Spleen (tissue), 11 donors: ENCODE measurements around the gene PTBP2. TPM values are rescaled to one million over a fixed set of nuclear protein-coding genes. Genes with fewer than 3 reads are reported as not detected.

Source experiments
- DNase-seq: peaks from one replicate; pipeline ENCODE4 v3.0.0-alpha.2; 2020
- H3K27ac ChIP-seq, 8 donors: fragments of 200-600 bp; sonication (generic) in 7 of 8; 1 replicate in 4 of 8; 2 replicates in 4 of 8; pipeline versions ENCODE4 v1.5.0 to v1.8.0; 2016 to 2021; ENCODE audit warnings: inconsistent platforms in 4 of 8, mild to moderate bottlenecking in 4 of 8, moderate library complexity in 1 of 8
- H3K27me3 ChIP-seq, 7 donors: fragments of 200-600 bp; sonication (generic) in 6 of 7; replicated peaks in 1 of 7; 1 replicate in 4 of 7; 2 replicates in 3 of 7; pipeline versions ENCODE4 v1.5.0 to v1.8.0; 2016 to 2021; ENCODE audit warnings: inconsistent platforms in 3 of 7, mild to moderate bottlenecking in 1 of 7
- H3K36me3 ChIP-seq, 6 donors: fragments of 200-600 bp; sonication (generic) in 5 of 6; 1 replicate in 4 of 6; 2 replicates in 2 of 6; pipeline versions ENCODE4 v1.5.0 to v1.8.0; 2016 to 2021; ENCODE audit warnings: inconsistent platforms in 2 of 6
- H3K4me1 ChIP-seq, 6 donors: fragments of 200-600 bp; sonication (generic) in 5 of 6; 1 replicate in 3 of 6; 2 replicates in 3 of 6; pipeline versions ENCODE4 v1.5.0 to v1.8.0; 2016 to 2021; ENCODE audit warnings: inconsistent platforms in 3 of 6
- H3K4me3 ChIP-seq, 8 donors: fragments of 200-600 bp; sonication (generic) in 7 of 8; 1 replicate in 4 of 8; 2 replicates in 4 of 8; pipeline versions ENCODE4 v1.5.0 to v1.8.0; 2016 to 2021; ENCODE audit warnings: inconsistent platforms in 4 of 8, mild to moderate bottlenecking in 4 of 8, moderate library complexity in 2 of 8
- H3K9me3 ChIP-seq, 8 donors: fragments of 200-600 bp; sonication (generic) in 7 of 8; 1 replicate in 4 of 8; 2 replicates in 4 of 8; pipeline versions ENCODE4 v1.5.0 to v1.8.0; 2016 to 2021; ENCODE audit warnings: inconsistent platforms in 4 of 8
- CTCF ChIP-seq, 11 experiments: fragments of 200-600 bp in 7 of 11; fragments of 450-650 bp in 4 of 11; sonication (generic) in 4 of 11; IDR thresholded peaks in 8 of 11; conservative IDR thresholded peaks in 3 of 11; 1 replicate in 7 of 11; 2 replicates in 4 of 11; pipeline versions ENCODE4 v1.4.0 to v1.8.0; 2016 to 2021; ENCODE audit warnings: antibody characterized with exemption in 11 of 11, inconsistent platforms in 4 of 11, mild to moderate bottlenecking in 1 of 11
- POLR2A ChIP-seq, 3 donors: fragments of 450-650 bp; IDR thresholded peaks; one replicate each; pipeline ENCODE4 v1.5.1; 2017; ENCODE audit warnings: antibody characterized with exemption in 3 of 3, mild to moderate bottlenecking in 1 of 3
- POLR2AphosphoS5 ChIP-seq, 3 donors: sonication (generic); formaldehyde crosslinking; IDR thresholded peaks; one replicate each; pipeline ENCODE4 v1.5.1; 2017; ENCODE audit warnings: antibody characterized with exemption in 3 of 3
- WGBS, 5 donors: extraction: QIAGEN DNeasy Blood & Tissue Kit in 3 of 5; methylation state at CpG; one replicate each; pipeline versions ENCODE4 v1.1.5 to v1.1.7; 2013 to 2018; 5-methylcytosine and 5-hydroxymethylcytosine counted together
- intact Hi-C: fragments of 100-400 bp; cut with DNase I; formaldehyde crosslinking; loops from one replicate; pipeline ENCODE4 v1.15.0; 2023; ENCODE audit warnings: low total_unique reads
- polyA plus RNA-seq, 3 donors: library from polyadenylated mRNA; stranded (reverse); fragments of 200-250 nt; gene quantifications; one replicate each; pipeline ENCODE4 v1.2.1, GENCODE V29; 2013
- total RNA-seq, 7 donors: library from RNA; depleted of rRNA in 3 of 7; stranded (reverse); fragments of >200 nt in 3 of 7; fragmentation: NEBNext Ultra II Directional in 4 of 7; extraction: Animal tissue kit (Norgen Biotek cat#: 25700) in 4 of 7; gene quantifications; one replicate each; pipeline versions ENCODE4 v1.1.0 to v1.2.1, GENCODE V29; 2016 to 2021
- donor health status: healthy with polysubstance abuse.
- donor health status: DM: no; HTN: no; CAD: no; lungs with moderate emphysema.
- donor health status: DM: no; HTN: no; CAD: no.
- donor health status: Bipolar disorder and iron deficiency.
- donor health status: healthy.
- donor health status: DM: no; HTN: no; CAD: no.
- donor health status: DM: yes; HTN: yes; CAD: no.

The PTBP2 gene
- total and polyA plus RNA-seq, 10 donors: 15.4 to 89.9 (median 25.9) TPM

- Histone ChIP-seq H3K36me3 (peaks cover 5 to 68% (median 27%) of the 10 kb centered on the region in 6 donors), H3K4me1 (peaks cover 0 to 7% (median 2%) of the 10 kb centered on the region in 6 donors), H3K4me3 (no peak overlapping the region), H3K9me3 (no peaks in the 10 kb centered on the region), H3K27me3 (no peaks in the 10 kb centered on the region), H3K27ac (no peak overlapping the region)
- no peak for TF ChIP-seq POLR2A (IDR thresholded peaks at IDR 0.05)
- TF ChIP-seq CTCF (IDR thresholded peaks at IDR 0.05 in 8 of 11, conservative IDR thresholded peaks at IDR 0.05 in 3 of 11): no peak
- TF ChIP-seq POLR2AphosphoS5 (IDR thresholded peaks at IDR 0.05): no peak
- intact Hi-C loops: no loop called here
- 52 to 59% (median 54%) methylated on average over 2 of the region's 2 CpGs for WGBS, 5 donors
- no peak for DNase-seq
Observed at GRCh38 chr1:96808191-96808590, 86.6 kb downstream of the PTBP2 start.

DNA sequence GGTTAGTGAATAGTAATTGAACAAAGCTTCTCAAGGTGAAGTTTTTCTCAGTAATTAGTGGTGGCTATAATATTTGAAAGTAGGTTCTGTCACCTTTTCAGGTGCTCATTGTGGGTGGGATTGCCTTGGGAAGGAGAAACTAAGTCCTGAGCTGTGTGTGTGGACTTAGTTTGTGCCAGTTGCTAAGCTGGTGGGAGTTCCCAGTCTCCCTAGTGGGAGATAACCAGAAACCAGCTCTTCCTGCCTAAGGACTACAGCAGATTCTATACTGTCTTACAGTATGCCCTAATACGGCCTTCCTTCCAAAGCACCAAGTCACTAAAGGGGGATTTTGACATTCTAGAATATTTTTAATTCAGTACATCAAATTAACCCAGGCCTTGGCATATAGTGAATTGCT is 94.3 kb downstream of the PTBP2 start:
- no peak for TF ChIP-seq POLR2AphosphoS5 (IDR thresholded peaks at IDR 0.05)
- no peak for TF ChIP-seq CTCF (IDR thresholded peaks at IDR 0.05 in 8 of 11, conservative IDR thresholded peaks at IDR 0.05 in 3 of 11)
- no peak for TF ChIP-seq POLR2A (IDR thresholded peaks at IDR 0.05)
- DNase-seq: no peak
- H3K27me3 ChIP-seq: no peaks in the 10 kb centered on the region
- H3K4me1 ChIP-seq: no peaks in the 10 kb centered on the region
- intact Hi-C loops: no loop called here
- H3K27ac ChIP-seq: no peak overlapping the region
- no peaks in the 10 kb centered on the region for H3K9me3 ChIP-seq
- H3K36me3 ChIP-seq: peaks cover 5 to 62% (median 21%) of the 10 kb centered on the region in 6 donors
- no peak overlapping the region for H3K4me3 ChIP-seq
- 95 to 100% (median 100%) methylated on average over 1 of the region's 1 CpG for WGBS, 5 donors

GRCh38 chr1:96820107-96820506 is 98.5 kb downstream of the PTBP2 start:
- Histone ChIP-seq H3K9me3 (no peaks in the 10 kb centered on the region), H3K36me3 (peaks cover 0 to 37% (median 0%) of the 10 kb centered on the region in 6 donors), H3K27ac (no peak overlapping the region), H3K27me3 (no peaks in the 10 kb centered on the region), H3K4me3 (no peak overlapping the region), H3K4me1 (no peaks in the 10 kb centered on the region)
- intact Hi-C loops: no loop called here
- WGBS, 5 donors: 70 to 90% (median 79%) methylated on average over 1 of the region's 1 CpG
- DNase-seq: no peak
- no peak for TF ChIP-seq CTCF (IDR thresholded peaks at IDR 0.05 in 8 of 11, conservative IDR thresholded peaks at IDR 0.05 in 3 of 11)
- no peak for TF ChIP-seq POLR2AphosphoS5 (IDR thresholded peaks at IDR 0.05)
- TF ChIP-seq POLR2A (IDR thresholded peaks at IDR 0.05): no peak

DNA sequence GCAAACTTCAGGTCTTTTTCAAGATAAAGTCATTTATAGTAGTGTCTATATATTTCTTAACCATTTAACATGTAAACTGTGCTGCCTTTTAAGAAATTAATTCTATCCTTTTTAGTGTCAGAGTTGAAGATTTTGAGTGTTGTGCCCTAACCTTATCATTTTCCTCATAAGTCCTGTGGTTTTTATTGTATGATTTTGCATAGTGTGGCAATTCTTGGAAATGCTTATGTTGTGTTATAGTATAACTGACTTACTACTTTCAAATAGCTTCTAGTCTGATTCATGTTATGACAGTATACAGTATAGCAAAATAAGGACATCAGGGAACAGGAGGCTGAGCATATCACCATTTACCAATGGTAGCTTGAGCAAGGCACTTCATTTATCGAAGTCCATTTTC is 99.1 kb downstream of the PTBP2 start:
- intact Hi-C loops: no loop called here
- peaks cover 0 to 31% (median 0%) of the 10 kb centered on the region in 6 donors for H3K36me3 ChIP-seq
- no peak overlapping the region for H3K4me3 ChIP-seq
- H3K9me3 ChIP-seq: no peaks in the 10 kb centered on the region
- WGBS, 5 donors: 100% methylated on average over 1 of the region's 1 CpG
- no peaks in the 10 kb centered on the region for H3K4me1 ChIP-seq
- TF ChIP-seq CTCF (IDR thresholded peaks at IDR 0.05 in 8 of 11, conservative IDR thresholded peaks at IDR 0.05 in 3 of 11): no peak
- TF ChIP-seq POLR2A (IDR thresholded peaks at IDR 0.05): no peak
- TF ChIP-seq POLR2AphosphoS5 (IDR thresholded peaks at IDR 0.05): no peak
- DNase-seq: no peak
- H3K27ac ChIP-seq: no peak overlapping the region
- H3K27me3 ChIP-seq: no peaks in the 10 kb centered on the region
